HG03039 (cell line): ENCODE data around the gene SLC27A2.
"Not testable (repeated sequence)": the region's sequence is repeated elsewhere in the genome, so short reads cannot be mapped to it uniquely, and the experiment has no call there.

Source experiments
- ATAC-seq: cut with Tn5 transposase; IDR thresholded peaks from one replicate; pipeline ENCODE4 v1.9.1; 2021; ENCODE audit warnings: mild to moderate bottlenecking, moderate library complexity; ENCODE audit not compliant: unreplicated experiment

SLC27A2 gene

DNA sequence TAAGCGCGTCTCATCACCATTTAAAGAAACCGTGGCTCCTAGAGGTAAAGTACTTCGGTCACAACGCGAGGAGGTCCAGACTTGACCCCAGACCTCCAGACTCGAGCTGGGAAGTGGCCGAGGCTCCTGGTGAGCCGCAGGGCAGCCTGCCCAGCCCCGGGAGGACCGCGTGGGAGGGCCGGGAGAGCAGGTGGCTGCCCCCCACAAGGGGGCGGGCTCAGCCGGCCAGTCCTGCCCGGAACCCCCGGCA lies at the start of gene SLC27A2:
SLC27A2 (plus strand) TSS at position 228 of the 250 bp plus-strand sequence. CDS start 232 bp downstream, outside the sequence.
- ATAC-seq = peak; percentile 41

DNA sequence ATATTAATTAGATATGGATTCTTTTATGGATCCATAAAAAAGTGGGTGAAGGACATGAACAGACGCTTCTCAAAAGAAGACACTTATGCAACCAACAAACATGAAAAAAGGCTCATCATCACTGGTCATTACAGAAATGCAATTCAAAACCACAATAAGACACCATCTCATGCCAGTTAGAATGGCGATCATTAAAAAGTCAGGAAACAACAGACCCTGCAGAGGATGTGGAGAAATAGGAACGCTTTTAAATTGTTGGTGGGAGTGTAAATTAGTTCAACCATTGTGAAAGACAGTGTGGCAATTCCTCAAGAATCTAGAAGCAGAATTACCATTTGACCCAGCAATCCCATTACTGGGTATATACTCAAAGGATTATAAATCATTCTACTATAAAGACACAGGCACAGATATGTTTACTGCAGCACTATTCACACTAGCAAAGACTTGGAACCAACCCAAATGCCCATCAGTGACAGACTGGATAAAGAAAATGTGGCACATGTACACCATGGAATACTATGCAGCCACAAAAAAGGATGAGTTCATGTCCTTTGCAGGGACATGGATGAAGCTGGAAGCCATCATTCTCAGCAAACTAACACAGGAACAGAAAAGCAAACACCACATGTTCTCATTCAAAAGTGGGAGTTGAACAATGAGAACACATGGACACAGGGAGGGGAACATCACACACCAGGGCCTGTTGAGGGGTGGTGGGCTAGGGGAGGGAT lies 49.6 kb upstream of the SLC27A2 start:
- ATAC-seq = not testable (repeated sequence)

DNA sequence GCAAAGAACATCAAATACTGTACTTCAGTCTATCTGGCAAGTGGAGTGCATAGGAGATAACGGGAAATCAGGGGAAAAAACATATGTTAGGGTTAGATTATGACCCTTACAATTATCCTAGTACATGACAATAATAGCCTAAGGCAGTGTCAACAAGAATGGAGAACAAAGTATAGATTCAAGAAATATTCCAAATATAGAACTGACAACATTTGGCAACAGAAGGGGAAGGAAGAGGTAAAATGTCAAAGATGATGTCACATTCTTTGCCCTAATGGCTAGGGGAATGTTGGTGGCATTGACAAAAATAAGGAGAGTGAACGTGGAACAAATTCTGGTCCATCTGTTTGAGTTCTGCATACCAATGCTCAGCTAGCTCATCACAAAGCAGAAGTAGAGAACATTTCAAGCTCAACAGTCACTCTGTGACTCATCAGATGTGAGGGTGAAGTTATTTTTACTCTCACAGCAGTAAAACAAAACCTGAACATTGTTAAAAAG lies 47.4 kb upstream of the SLC27A2 start:
- peak; percentile 81 for ATAC-seq

DNA sequence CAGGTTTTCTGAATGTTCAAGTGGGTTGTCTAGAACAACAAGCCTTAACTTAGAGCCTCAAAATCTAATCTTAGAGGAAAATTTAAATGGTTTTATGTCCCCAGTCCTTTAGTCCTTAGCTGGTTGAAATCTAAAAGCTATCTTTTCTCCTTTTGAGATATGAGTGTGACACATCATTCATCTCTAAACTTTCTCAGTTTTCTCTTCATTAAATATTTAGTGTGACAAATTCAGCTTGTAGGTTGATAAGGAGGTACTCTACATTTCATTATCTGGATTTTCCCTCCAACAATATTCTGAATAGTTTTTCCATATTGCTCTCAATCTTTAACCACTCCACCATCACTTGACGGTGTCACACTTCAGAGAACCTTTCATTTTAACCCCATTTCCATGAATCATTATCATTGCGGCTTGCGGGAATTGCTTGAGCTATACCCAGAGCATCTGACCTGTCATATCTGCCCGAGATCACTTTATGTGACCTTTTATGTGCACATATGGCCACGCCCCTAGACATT lies 46.9 kb upstream of the SLC27A2 start:
- peak; percentile 60 for ATAC-seq

DNA sequence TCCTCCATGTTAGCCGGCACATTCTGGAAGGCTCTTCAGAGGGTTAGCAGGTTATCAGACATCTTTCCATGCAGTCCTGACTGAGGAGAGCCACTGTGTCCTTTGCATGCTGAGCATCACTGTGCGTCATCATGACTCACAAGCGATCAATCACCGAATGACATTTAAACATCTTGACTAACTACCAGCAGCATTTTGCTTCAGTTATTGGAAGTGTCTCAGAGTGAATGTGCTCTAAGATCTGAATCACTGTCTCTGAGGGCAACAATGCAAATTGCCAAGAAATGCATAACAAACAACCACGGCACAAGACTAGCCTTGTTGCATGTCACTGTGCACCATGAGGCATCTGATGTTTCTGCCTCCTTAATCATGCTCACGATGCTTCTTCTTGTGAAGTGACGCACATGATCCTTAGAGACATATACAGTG lies 44.6 kb upstream of the SLC27A2 start:
- no peak for ATAC-seq

DNA sequence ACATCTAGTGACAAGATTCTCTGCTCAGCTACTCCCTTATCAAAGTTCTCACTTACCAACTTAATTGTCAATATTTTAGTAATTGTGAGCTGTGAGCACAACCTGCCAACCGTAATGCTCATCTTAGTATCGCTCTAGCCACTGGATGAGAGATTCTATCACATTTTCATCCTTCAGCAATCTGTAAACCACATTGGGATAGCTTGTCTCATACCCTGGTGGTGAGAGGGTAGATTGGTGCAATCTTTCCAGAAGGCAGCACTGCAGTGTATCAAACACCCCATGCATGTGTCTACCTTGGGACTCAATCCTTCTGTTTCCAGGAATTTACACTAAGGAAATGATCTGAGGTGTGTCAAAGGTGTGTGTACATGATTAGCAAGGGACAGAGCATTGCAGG lies 44.1 kb upstream of the SLC27A2 start:
- no peak for ATAC-seq

DNA sequence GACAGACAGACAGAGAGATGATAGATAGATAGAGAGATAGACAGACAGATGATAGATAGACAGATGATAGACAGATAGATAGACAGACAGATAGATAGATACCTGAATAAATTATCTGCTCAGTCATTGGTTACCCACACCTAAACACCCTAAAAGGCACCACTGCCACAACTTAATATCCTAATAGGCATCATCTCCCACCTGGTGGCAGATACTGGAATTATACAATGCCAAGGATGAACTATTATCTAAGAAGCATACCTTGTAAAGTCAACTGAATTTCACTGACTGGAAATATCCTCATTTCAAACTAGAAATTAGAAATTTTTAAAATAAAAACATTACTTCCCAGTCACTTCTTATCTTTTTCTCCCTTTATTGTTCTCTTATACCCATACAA lies 43.6 kb upstream of the SLC27A2 start:
- ATAC-seq = no peak

DNA sequence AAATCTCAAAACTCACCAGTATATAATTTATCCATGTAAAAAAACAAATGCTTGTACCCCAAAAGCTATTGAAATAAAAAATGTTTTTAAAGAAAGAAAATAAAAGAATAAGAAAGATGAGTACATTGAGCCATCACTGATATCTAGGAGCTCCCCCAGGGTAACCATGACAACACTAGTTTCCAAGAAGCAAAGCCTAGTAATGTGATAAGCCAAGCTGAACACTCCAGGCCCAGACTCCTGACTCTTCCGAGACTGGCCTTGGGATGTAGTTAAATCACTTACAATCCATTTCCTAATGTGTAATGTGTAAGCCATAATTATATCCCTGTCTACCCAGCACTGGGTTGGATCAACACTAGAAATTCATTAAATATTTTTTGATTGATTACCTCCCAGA lies 41.9 kb upstream of the SLC27A2 start:
- ATAC-seq = no peak

DNA sequence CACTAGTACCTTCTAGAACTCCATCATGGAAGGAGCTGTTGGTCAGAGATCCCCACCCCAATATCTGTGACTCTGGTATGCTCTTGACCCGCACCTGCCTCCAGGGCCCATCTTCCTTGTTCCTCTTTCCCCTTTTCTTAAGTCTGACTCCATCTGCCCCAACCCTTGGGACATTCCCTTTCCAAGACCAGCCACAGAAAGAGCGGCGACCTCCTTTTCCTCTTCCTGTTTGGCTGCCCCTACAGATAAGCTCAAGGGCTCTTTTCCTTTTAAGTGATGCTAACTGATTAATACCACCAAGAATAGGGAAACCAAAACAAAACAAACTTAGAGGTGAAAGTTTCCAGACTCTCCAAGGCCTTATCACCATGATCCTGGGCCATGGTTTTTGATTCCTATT lies 41.0 kb upstream of the SLC27A2 start:
- ATAC-seq = no peak

DNA sequence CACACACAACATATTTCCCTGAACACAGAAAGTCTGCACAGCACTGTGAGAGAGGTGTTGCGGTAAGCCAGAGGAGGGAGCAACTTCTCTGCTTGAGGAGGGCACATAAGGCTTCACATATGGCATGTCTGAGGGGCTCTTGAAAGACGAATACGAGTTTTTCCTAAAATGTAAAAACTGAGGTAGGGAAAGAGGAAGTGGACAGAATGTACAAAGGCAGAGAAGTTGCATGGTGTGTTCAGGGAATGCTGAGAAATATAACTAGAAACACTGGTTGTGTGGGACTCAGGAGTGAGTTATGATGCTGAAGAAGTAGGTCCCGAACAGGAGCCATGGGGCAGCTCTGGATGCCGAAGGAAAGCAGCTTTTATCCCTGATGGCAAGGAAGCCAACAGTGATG lies 40.1 kb upstream of the SLC27A2 start:
- no peak for ATAC-seq

DNA sequence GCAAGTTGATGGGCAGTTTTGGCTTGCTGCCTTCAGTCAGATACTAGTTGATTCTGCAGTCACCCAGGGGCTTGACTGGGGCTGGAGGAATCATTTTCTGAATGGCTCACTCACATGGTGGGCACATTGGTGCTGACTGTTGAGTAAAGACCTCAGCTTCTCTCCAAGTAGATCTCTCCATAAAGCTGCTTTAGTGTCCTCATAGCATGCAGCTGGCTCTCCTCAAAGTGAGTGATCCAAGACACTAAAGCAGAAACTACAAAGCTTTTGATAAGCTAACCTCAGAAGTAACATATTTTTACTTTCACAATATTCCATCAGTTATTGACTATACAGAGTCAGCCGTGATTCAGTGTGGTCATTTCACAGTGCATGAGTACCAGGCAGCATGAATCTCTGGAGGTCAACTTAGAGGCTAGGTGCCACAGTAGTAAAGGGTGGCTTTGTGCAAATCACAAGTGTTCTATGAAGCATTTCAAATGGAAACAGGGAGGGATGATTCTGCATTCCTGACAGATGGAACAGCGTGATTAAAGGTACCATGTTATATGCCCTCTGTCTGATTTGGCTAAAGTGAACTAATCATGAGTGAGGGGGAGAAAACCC lies 38.6 kb upstream of the SLC27A2 start:
- no peak for ATAC-seq

DNA sequence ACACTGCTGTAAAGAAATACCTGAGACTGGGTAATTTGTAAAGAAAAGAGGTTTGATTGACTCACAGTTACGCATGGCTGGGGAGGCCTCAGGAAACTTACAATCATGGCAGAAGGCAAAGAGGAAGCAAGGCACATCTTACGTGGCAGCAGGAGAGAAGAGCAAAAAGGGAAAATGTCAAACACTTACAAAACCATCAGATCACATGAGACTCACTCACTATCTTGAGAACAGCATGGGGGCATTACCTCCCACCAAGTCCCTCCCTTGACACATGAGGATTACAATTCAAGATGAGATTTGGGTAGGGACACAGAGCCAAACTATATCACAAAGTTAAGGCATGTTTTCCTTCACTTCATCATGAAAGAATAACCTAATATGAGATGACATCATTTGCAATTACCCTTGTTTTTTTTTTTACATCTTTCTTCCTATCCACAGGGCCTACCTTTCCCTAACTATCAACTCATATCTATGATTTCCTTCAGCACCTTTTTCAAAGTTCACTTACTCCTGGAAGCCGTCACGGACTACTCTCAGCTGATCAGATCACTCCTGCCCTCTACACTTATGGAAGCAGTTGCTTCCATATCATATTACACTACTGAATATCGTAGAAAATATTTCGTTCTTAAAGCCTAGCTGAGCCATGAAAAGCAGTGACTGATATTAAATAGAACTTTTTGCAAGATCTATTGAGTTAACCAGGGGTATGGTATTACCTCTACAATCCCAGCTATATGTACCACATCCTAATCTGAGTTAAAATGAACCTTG lies 37.5 kb upstream of the SLC27A2 start:
- no peak for ATAC-seq

DNA sequence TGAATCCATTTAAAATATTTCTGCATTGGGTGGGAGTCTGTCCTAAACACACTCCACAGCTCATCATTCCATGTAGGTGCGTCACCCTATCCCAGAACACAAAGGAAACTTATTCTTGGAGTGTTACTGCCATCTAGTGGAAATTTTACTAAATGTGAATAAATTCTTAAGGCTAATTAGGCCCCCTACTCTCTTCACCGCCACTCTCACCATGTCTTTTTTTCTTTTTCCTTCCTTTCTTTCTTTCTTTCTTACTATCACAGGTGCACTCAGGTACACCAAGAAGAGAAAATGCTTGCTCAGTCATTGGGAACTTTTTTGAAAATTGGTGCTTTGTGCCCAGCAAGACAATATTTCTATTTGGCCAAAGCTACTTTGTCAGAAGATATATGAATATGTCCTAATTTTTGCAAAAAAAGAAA lies 36.5 kb upstream of the SLC27A2 start:
- ATAC-seq = no peak

DNA sequence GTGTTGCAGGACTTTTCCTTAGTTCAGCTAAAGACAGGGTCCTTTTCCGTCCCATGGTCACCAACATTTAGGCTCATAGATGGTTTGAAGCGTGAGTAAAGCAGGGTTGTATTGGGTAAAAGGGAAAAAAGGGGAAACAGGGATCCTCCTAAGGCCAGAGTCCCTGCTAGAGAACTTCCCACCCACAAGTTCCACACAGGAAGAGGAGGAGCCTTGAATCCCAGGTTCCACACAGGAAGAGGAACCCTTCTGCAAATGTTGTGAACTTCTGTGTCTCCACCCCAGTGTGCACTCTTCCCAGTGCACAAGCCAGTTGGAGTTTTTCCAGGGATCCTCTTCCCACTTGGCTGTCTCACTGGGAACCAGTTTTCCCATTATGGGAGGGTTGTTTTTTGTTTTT lies 35.4 kb upstream of the SLC27A2 start:
- ATAC-seq = no peak

DNA sequence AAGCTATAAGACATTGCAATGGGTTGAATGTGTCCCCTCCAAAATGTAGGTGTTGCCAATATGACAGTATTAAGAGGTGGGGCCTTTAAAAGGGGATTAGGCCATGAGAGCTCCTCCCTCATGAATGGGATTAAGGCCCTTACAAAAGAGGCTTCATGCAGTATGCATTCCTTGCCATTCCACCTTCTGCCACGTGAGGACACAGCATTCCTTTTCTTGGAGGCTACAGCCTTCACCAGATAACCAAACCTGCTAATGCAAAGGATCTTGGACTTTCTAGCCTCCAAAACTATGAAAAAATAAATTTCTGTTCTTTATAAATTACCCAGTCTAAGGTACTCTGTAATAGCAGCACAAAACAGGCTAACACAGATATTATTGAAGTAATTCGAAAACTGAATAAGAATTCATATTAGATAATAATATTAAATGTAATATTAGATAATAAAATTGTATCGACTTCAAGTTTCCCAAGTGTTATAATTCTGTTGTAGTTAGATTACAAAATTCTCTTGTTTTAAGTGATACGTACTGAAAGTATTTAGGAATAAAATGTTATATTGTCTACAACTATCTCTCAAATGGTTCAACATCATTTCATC lies 33.5 kb upstream of the SLC27A2 start:
- no peak for ATAC-seq

DNA sequence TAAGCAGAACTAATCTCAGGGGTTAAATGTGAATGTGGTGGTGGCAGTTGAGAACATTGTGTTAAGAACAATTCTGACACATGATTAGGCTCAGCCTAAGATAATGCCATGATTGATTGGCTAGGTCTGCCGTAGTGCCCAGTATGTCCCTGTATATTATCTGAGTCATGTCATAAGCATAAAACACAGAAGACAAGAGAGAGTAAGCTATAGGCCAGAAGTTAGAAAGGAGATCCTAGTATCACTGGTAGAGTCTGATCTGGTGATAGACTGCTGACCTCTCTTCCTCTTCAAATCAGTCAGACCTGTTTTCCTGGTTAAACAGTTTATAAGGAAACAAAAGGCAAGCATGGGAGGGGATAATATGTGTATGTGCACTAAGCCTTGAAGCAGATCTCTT lies 32.9 kb upstream of the SLC27A2 start:
- ATAC-seq = no peak

DNA sequence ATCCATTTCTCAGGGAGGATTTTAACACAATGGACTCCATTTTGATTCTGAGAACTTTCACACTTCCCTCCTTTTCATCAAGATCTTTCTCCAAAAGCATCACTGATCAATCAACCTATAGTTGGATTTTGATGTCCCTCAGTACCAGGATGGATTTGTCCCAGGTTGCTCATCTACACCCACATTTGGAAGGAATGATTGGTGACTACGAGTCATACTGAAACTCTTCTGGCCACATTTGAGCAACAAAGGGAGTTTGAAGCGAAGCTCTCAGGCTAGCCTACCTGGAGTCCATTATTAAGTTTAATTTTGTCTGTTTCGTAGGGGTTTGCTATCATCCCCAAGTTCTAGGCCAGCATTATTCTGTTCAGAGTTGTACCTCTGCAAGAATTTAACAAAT lies 31.6 kb upstream of the SLC27A2 start:
- no peak for ATAC-seq

DNA sequence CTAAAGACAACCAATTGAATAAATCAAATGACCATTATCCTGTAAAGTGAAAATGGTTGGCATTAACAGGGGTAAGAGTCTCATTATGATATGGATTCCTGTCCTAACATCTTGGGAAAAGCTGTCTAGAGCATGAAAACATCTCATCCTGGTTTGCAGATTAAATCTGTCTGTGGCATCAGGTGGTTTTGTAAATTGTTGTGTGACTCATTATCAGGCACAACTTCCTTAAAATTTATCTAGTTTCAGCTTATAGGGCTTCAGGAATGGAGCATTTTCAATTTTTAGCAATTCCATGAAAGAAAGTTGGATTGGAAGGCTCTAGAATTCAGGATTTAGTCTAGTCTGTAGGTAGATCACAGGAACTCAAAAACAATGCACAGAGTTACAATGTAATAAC lies 31.1 kb upstream of the SLC27A2 start:
- no peak for ATAC-seq

DNA sequence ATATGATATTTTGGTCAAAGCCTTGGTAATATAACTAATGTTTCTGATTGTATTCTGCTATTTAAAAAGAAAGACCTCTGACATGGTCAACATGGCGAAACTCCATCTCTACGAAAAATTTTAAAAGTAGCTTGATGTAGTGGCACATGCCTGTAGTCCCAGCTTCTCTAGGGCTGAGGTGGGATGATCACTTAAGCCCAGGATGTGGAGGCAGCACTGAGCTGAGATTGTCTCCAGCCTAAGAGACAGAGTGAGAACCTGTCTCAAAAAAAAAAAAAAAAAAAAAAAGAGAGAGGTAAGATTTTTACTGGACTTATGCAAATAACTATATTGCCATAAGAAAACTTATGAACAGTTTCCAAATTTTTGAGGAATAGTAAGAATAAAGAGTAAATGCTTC lies 30.5 kb upstream of the SLC27A2 start:
- ATAC-seq = no peak

DNA sequence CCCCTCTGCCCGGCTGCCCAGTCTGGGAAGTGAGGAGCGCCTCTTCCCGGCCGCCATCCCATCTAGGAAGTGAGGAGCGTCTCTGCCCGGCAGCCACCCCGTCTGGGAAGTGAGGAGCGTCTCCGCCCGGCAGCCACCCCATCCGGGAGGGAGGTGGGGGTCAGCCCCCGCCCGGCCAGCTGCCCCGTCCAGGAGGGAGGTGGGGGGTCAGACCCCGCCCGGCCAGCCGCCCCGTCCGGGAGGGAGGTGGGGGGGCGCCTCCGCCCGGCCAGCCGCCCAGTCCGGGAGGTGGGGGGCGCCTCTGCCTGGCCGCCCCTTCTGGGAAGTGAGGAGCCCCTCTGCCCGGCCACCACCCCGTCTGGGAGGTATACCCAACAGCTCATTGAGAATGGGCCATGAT lies 23.8 kb upstream of the SLC27A2 start:
- ATAC-seq = not testable (repeated sequence)

DNA sequence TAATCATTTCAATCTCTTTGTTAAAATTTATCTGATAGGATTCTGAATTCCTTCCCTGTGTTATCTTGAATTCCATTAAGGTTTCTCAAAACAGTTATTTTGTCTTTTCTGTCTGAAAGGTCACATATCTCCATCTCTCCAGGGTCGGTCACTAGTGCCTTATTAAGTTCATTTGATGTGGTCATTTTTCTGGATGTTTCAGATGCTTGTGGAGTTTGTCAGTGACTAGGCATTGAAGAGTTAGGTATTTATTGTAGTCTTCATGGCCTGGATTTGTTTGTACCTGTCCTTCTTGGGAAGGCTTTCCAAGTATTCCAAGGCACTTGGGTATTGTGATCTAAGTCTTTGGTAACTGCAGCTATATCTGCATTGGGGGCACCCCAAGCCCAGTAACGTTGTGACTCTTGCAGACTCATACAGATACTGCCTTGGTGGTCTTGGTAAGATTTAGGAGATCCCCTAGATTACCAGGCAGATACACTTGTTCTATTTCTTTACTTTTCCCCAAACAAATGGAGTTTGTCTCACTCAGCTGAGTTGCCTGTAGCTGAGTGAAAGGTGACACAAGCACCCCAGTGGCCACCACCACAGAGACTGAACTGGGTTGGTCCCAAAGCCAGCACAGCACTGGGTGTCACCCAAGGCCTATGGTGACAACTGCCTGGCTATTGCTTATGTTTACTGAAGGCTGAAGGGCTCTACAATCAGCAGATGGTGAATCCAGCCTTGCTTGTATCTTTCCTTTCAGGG lies 18.9 kb upstream of the SLC27A2 start:
- no peak for ATAC-seq
